ENCODE results near the gene NOP56. TPM values are rescaled to one million over a fixed set of nuclear protein-coding genes. Genes with fewer than 3 reads are reported as not detected.

Gene NOP56
- total RNA-seq, 4 donors from 2014 or later = 80.0 to 141 (median 87.6) TPM

GRCh38 chr20:2707353-2708072, 55.1 kb downstream of the NOP56 start:
- Histone ChIP-seq H3K27ac (no peak overlapping the region), H3K4me3 (no peak overlapping the region), H3K9me3 (no peaks in the 10 kb centered on the region), H3K27me3 (no peaks in the 10 kb centered on the region), H3K4me1 (no peaks in the 10 kb centered on the region), H3K36me3 (peaks cover 0 to 16% (median 0%) of the 10 kb centered on the region in 3 donors)
- DNase-seq (ENCODE audit: low spot score in 2 of 2) = no peak
- WGBS, 2 donors = 74 to 78% methylated on average over 7 to 12 of the region's 12 CpGs
- TF ChIP-seq CTCF (IDR thresholded peaks at IDR 0.05) (no peak), POLR2A (IDR thresholded peaks at IDR 0.05) (no peak), EP300 (IDR thresholded peaks at IDR 0.05) (no peak)

Small RNAs within 50 kb of the gene (small RNA-seq; reads per million reads assigned to genes)
- gene SNORA51 (not detected), gene SNORD110 (not detected), gene SNORD56 (not detected), gene SNORD57 (not detected), gene SNORD86 (not detected)

Other genes with a start within 250 kb of the NOP56 start
- 100 to 1,000 TPM; 129 to 198 (median 134) TPM for gene SNRPB, start 181.8 kb upstream of the NOP56 start, total RNA-seq
- gene ZNF343, start 143.7 kb upstream of the NOP56 start, total RNA-seq = 10 to 100 TPM; 12.0 to 15.6 (median 13.6) TPM
- gene TMC2, start 116.1 kb upstream of the NOP56 start, total RNA-seq = under 1 TPM; 0.21 to 0.59 (median 0.26) TPM
- 100 to 1,000 TPM; 101 to 141 (median 116) TPM for gene IDH3B, start 11.6 kb downstream of the NOP56 start, total RNA-seq
- 10 to 100 TPM in 2 of 4 donors, 1 to 10 TPM in 2; 4.8 to 17.5 (median 10.4) TPM for gene EBF4, start 40.1 kb downstream of the NOP56 start, total RNA-seq
- gene CPXM1, start 148.0 kb downstream of the NOP56 start, total RNA-seq = 1 to 10 TPM; 1.6 to 3.6 (median 1.9) TPM
- gene C20orf141, start 162.4 kb downstream of the NOP56 start, total RNA-seq = not detected
- not detected for gene TMEM239, start 163.7 kb downstream of the NOP56 start, total RNA-seq
- gene PCED1A, start 188.0 kb downstream of the NOP56 start, total RNA-seq = 10 to 100 TPM; 36.8 to 84.6 (median 62.3) TPM
- 10 to 100 TPM; 17.9 to 51.3 (median 31.9) TPM for gene VPS16, start 188.1 kb downstream of the NOP56 start, total RNA-seq
- 100 to 1,000 TPM in 1 of 4 donors, 10 to 100 TPM in 3; 46.3 to 119 (median 67.4) TPM for gene PTPRA, start 220.8 kb downstream of the NOP56 start, total RNA-seq